GM23338 (cell line): ENCODE measurements around the gene LIPA. TPM values are rescaled to one million over a fixed set of nuclear protein-coding genes. Genes with fewer than 3 reads are reported as not detected.

Experiments used
- ATAC-seq: fragments of 200-7000 bp; cut with Tn5 transposase; 3 replicates; pipeline ENCODE4 v1.9.1; 2020
- DNase-seq: peaks from one replicate; pipeline ENCODE4 v3.0.0-alpha.2; 2015; ENCODE audit warnings: low spot score
- H2AFZ ChIP-seq: fragments of 200-600 bp; sonication (generic); 2 replicates; pipeline ENCODE4 v1.8.0; 2016; ENCODE audit warnings: antibody characterized with exemption, mild to moderate bottlenecking, moderate library complexity
- H3F3A ChIP-seq: fragments of 200-600 bp; sonication (generic); replicated peaks from 2 replicates; pipeline ENCODE4 v1.8.0; 2017; ENCODE audit warnings: antibody characterized with exemption, mixed run types, low read depth
- H3K27ac ChIP-seq: fragments of 200-600 bp; sonication (generic); 2 replicates; pipeline ENCODE4 v1.6.1; 2016; ENCODE audit warnings: low read depth
- H3K27me3 ChIP-seq: fragments of 200-600 bp; sonication (generic); 2 replicates; pipeline ENCODE4 v1.8.0; 2016; ENCODE audit warnings: mild to moderate bottlenecking, mixed run types, moderate library complexity; ENCODE audit not compliant: insufficient read depth
- H3K36me3 ChIP-seq: fragments of 200-600 bp; sonication (generic); 2 replicates; pipeline ENCODE4 v1.8.0; 2016; ENCODE audit warnings: mild to moderate bottlenecking; ENCODE audit not compliant: insufficient read depth
- H3K4me1 ChIP-seq: fragments of 200-600 bp; sonication (generic); 2 replicates; pipeline ENCODE4 v1.8.0; 2016; ENCODE audit warnings: mild to moderate bottlenecking, moderate library complexity; ENCODE audit not compliant: insufficient read depth
- H3K4me2 ChIP-seq: fragments of 200-600 bp; sonication (generic); 2 replicates; pipeline ENCODE4 v1.7.1; 2017; ENCODE audit warnings: mixed run types
- H3K4me3 ChIP-seq: fragments of 200-600 bp; sonication (generic); 2 replicates; pipeline ENCODE4 v1.6.1; 2016; ENCODE audit warnings: mixed run types
- H3K79me2 ChIP-seq: fragments of 200-600 bp; sonication (generic); replicated peaks from 2 replicates; pipeline ENCODE4 v1.8.0; 2017; ENCODE audit warnings: mild to moderate bottlenecking; ENCODE audit not compliant: insufficient read depth
- H3K9me2 ChIP-seq: fragments of 200-600 bp; sonication (generic); 2 replicates; pipeline ENCODE4 v1.8.0; 2017; ENCODE audit not compliant: insufficient read depth
- H4K20me1 ChIP-seq: fragments of 200-600 bp; sonication (generic); replicated peaks from 2 replicates; pipeline ENCODE4 v1.8.0; 2017; ENCODE audit warnings: mild to moderate bottlenecking; ENCODE audit not compliant: insufficient read depth
- H3K27ac Mint-ChIP-seq: 2 replicates; pipeline ENCODE4 v1.8.0; 2020; ENCODE audit warnings: inconsistent platforms, mild to moderate bottlenecking, moderate library complexity, mixed read lengths
- H3K27me3 Mint-ChIP-seq: 3 replicates; pipeline ENCODE4 v1.8.0; 2022; ENCODE audit warnings: low read depth, mild to moderate bottlenecking, moderate library complexity, mixed read lengths, inconsistent platforms; ENCODE audit not compliant: insufficient read depth, poor library complexity
- H3K36me3 Mint-ChIP-seq: 3 replicates; pipeline ENCODE4 v1.8.0; 2021; ENCODE audit warnings: low read depth, mild to moderate bottlenecking, inconsistent platforms, moderate library complexity, mixed read lengths
- H3K4me1 Mint-ChIP-seq: 3 replicates; pipeline ENCODE4 v1.8.0; 2020; ENCODE audit warnings: mild to moderate bottlenecking, inconsistent platforms, mixed read lengths
- H3K4me3 Mint-ChIP-seq: 3 replicates; pipeline ENCODE4 v1.8.0; 2021; ENCODE audit warnings: moderate library complexity, mild to moderate bottlenecking, inconsistent platforms, mixed read lengths
- H3K9me3 Mint-ChIP-seq: 3 replicates; pipeline ENCODE4 v1.8.0; 2020; ENCODE audit warnings: moderate library complexity, mild to moderate bottlenecking, inconsistent platforms, mixed read lengths
- CTCF ChIP-seq, 2 experiments: fragments of 200-600 bp in 1 of 2; sonication (generic) in 1 of 2; conservative IDR thresholded peaks; 2 replicates each; pipeline versions ENCODE4 v1.5.1 to v1.6.1; 2016 to 2017; ENCODE audit warnings: antibody characterized with exemption in 2 of 2, low read depth in 2 of 2, mild to moderate bottlenecking in 2 of 2, moderate library complexity in 1 of 2
- EZH2 ChIP-seq: fragments of 200-600 bp; sonication (generic); IDR thresholded peaks from one replicate; pipeline ENCODE4 v1.8.0; 2017; ENCODE audit warnings: antibody characterized with exemption, mild to moderate bottlenecking, low read depth; ENCODE audit not compliant: unreplicated experiment
- EZH2phosphoT487 ChIP-seq: fragments of 200-600 bp; sonication (generic); IDR thresholded peaks from one replicate; pipeline ENCODE4 v1.8.1; 2018; ENCODE audit warnings: antibody characterized with exemption; ENCODE audit not compliant: unreplicated experiment
- NANOG ChIP-seq: IDR thresholded peaks from 2 replicates; pipeline ENCODE4 v1.6.1; 2016; ENCODE audit warnings: antibody characterized with exemption, borderline replicate concordance
- POLR2AphosphoS5 ChIP-seq: IDR thresholded peaks from 2 replicates; pipeline ENCODE4 v1.6.1; 2016; ENCODE audit warnings: antibody characterized with exemption, low read depth
- STAT1 ChIP-seq: IDR thresholded peaks from one replicate; pipeline ENCODE4 v1.6.1; 2016; ENCODE audit warnings: antibody characterized with exemption; ENCODE audit not compliant: unreplicated experiment
- ZNF114 ChIP-seq: fragments of 250-450 bp; sonication (Bioruptor Pico); IDR thresholded peaks from 2 replicates; pipeline ENCODE4 v1.5.0; 2020; ENCODE audit warnings: mild to moderate bottlenecking, moderate library complexity
- ZNF331 ChIP-seq: fragments of 250-450 bp; sonication (Bioruptor Pico); IDR thresholded peaks from 2 replicates; pipeline ENCODE4 v1.5.0; 2020; ENCODE audit warnings: low read depth, mild to moderate bottlenecking, moderate library complexity
- polyA plus RNA-seq: library from polyadenylated mRNA; unstranded; fragments of >200 nt; fragmentation: Nextera tagmentation; extraction: Ambion mirVana; gene quantifications from 2 replicates; pipeline ENCODE4 v1.2.1, GENCODE V29; 2016
- total RNA-seq: library from RNA; depleted of rRNA; stranded (reverse); fragments of >200 nt; shearing (Covaris generic); gene quantifications from 2 replicates; pipeline ENCODE4 v1.2.3, GENCODE V29; 2014
- TF ChIP-seq, protein P1 (sequence below): IDR thresholded peaks from one replicate; pipeline ENCODE4 v1.6.1; 2018; ENCODE audit warnings: antibody characterized with exemption; ENCODE audit not compliant: unreplicated experiment
- TF ChIP-seq, protein P2 (sequence below): fragments of 250-450 bp; sonication (Bioruptor Pico); IDR thresholded peaks from 2 replicates; pipeline ENCODE4 v1.5.0; 2020; ENCODE audit warnings: mild to moderate bottlenecking, moderate library complexity

Gene LIPA
- total and polyA plus RNA-seq, 2 experiments from 2014 or later, result 37.8 to 86.3 TPM

- H3K9me2 ChIP-seq, result peaks cover 6% of the 10 kb centered on the region; the same call in 1 of the 2 replicates
- Mint-ChIP-seq H3K4me3 (no peak overlapping the region), H3K9me3 (no peaks in the 10 kb centered on the region), H3K27me3 (peaks cover 2% of the 10 kb centered on the region), H3K27ac (no peak overlapping the region), H3K4me1 (peaks cover 2% of the 10 kb centered on the region; the same call in 1 of the 3 replicates), H3K36me3 (no peaks in the 10 kb centered on the region)
- H3K36me3 ChIP-seq, result no peaks in the 10 kb centered on the region
- DNase-seq, result peak; percentile 13
- H3K4me1 ChIP-seq, result no peaks in the 10 kb centered on the region
- H3K27ac ChIP-seq, result no peak overlapping the region
- no peaks in the 10 kb centered on the region for H3F3A ChIP-seq
- ATAC-seq, result no peak
- TF ChIP-seq POLR2AphosphoS5, result no peak
- no peak for TF ChIP-seq EZH2phosphoT487
- no peak for TF ChIP-seq EZH2
- TF ChIP-seq CTCF (conservative IDR thresholded peaks at IDR 0.05; ENCODE audit: low read depth in 2 of 2), result no peak
- no peak for TF ChIP-seq STAT1
- TF ChIP-seq ZNF331 (CRISPR knock-in tag), result no peak
- no peaks in the 10 kb centered on the region for H3K27me3 ChIP-seq
- H2AFZ ChIP-seq, result no peak overlapping the region
- H3K4me3 ChIP-seq, result no peak overlapping the region
- H3K4me2 ChIP-seq, result no peak overlapping the region
- H3K79me2 ChIP-seq, result no peaks in the 10 kb centered on the region
- H4K20me1 ChIP-seq, result no peaks in the 10 kb centered on the region
These were observed 68.7 kb downstream of the LIPA start for GRCh38 chr10:89182894-89183293.

- Histone ChIP-seq H3K36me3 (no peaks in the 10 kb centered on the region), H4K20me1 (no peaks in the 10 kb centered on the region), H2AFZ (peak overlapping the region; percentile 44; the same call in 1 of the 2 replicates), H3K27me3 (no peaks in the 10 kb centered on the region), H3F3A (no peaks in the 10 kb centered on the region), H3K4me3 (no peak overlapping the region), H3K79me2 (no peaks in the 10 kb centered on the region), H3K4me1 (peaks cover 7% of the 10 kb centered on the region; the same call in 1 of the 2 replicates), H3K9me2 (no peaks in the 10 kb centered on the region; the same call in 1 of the 2 replicates), H3K4me2 (no peak overlapping the region), H3K27ac (no peak overlapping the region)
- Mint-ChIP-seq H3K27ac (no peak overlapping the region), H3K27me3 (peaks cover 2% of the 10 kb centered on the region), H3K4me1 (peaks cover 23% of the 10 kb centered on the region), H3K9me3 (no peaks in the 10 kb centered on the region), H3K4me3 (no peak overlapping the region), H3K36me3 (no peaks in the 10 kb centered on the region)
- no peak for ATAC-seq
- no peak for DNase-seq
- TF ChIP-seq NANOG, result no peak
- TF ChIP-seq, protein P1, sequence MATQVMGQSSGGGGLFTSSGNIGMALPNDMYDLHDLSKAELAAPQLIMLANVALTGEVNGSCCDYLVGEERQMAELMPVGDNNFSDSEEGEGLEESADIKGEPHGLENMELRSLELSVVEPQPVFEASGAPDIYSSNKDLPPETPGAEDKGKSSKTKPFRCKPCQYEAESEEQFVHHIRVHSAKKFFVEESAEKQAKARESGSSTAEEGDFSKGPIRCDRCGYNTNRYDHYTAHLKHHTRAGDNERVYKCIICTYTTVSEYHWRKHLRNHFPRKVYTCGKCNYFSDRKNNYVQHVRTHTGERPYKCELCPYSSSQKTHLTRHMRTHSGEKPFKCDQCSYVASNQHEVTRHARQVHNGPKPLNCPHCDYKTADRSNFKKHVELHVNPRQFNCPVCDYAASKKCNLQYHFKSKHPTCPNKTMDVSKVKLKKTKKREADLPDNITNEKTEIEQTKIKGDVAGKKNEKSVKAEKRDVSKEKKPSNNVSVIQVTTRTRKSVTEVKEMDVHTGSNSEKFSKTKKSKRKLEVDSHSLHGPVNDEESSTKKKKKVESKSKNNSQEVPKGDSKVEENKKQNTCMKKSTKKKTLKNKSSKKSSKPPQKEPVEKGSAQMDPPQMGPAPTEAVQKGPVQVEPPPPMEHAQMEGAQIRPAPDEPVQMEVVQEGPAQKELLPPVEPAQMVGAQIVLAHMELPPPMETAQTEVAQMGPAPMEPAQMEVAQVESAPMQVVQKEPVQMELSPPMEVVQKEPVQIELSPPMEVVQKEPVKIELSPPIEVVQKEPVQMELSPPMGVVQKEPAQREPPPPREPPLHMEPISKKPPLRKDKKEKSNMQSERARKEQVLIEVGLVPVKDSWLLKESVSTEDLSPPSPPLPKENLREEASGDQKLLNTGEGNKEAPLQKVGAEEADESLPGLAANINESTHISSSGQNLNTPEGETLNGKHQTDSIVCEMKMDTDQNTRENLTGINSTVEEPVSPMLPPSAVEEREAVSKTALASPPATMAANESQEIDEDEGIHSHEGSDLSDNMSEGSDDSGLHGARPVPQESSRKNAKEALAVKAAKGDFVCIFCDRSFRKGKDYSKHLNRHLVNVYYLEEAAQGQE, result no peak
- TF ChIP-seq EZH2phosphoT487, result no peak
- no peak for TF ChIP-seq EZH2
- TF ChIP-seq, protein P2, sequence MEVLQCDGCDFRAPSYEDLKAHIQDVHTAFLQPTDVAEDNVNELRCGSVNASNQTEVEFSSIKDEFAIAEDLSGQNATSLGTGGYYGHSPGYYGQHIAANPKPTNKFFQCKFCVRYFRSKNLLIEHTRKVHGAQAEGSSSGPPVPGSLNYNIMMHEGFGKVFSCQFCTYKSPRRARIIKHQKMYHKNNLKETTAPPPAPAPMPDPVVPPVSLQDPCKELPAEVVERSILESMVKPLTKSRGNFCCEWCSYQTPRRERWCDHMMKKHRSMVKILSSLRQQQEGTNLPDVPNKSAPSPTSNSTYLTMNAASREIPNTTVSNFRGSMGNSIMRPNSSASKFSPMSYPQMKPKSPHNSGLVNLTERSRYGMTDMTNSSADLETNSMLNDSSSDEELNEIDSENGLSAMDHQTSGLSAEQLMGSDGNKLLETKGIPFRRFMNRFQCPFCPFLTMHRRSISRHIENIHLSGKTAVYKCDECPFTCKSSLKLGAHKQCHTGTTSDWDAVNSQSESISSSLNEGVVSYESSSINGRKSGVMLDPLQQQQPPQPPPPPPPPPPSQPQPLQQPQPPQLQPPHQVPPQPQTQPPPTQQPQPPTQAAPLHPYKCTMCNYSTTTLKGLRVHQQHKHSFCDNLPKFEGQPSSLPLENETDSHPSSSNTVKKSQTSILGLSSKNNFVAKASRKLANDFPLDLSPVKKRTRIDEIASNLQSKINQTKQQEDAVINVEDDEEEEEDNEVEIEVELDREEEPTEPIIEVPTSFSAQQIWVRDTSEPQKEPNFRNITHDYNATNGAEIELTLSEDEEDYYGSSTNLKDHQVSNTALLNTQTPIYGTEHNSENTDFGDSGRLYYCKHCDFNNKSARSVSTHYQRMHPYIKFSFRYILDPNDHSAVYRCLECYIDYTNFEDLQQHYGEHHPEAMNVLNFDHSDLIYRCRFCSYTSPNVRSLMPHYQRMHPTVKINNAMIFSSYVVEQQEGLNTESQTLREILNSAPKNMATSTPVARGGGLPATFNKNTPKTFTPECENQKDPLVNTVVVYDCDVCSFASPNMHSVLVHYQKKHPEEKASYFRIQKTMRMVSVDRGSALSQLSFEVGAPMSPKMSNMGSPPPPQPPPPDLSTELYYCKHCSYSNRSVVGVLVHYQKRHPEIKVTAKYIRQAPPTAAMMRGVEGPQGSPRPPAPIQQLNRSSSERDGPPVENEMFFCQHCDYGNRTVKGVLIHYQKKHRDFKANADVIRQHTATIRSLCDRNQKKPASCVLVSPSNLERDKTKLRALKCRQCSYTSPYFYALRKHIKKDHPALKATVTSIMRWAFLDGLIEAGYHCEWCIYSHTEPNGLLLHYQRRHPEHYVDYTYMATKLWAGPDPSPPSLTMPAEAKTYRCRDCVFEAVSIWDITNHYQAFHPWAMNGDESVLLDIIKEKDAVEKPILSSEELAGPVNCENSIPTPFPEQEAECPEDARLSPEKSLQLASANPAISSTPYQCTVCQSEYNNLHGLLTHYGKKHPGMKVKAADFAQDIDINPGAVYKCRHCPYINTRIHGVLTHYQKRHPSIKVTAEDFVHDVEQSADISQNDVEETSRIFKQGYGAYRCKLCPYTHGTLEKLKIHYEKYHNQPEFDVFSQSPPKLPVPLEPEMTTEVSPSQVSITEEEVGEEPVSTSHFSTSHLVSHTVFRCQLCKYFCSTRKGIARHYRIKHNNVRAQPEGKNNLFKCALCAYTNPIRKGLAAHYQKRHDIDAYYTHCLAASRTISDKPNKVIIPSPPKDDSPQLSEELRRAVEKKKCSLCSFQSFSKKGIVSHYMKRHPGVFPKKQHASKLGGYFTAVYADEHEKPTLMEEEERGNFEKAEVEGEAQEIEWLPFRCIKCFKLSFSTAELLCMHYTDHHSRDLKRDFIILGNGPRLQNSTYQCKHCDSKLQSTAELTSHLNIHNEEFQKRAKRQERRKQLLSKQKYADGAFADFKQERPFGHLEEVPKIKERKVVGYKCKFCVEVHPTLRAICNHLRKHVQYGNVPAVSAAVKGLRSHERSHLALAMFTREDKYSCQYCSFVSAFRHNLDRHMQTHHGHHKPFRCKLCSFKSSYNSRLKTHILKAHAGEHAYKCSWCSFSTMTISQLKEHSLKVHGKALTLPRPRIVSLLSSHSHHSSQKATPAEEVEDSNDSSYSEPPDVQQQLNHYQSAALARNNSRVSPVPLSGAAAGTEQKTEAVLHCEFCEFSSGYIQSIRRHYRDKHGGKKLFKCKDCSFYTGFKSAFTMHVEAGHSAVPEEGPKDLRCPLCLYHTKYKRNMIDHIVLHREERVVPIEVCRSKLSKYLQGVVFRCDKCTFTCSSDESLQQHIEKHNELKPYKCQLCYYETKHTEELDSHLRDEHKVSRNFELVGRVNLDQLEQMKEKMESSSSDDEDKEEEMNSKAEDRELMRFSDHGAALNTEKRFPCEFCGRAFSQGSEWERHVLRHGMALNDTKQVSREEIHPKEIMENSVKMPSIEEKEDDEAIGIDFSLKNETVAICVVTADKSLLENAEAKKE, result no peak
- no peak for TF ChIP-seq ZNF114 (CRISPR knock-in tag)
These were observed 75.8 kb downstream of the LIPA start for GRCh38 chr10:89175816-89176215.
